Activated CD4-positive, alpha-beta T cell treated with anti-CD3 and anti-CD28 coated beads, Interleukin-2, amount 50 U/mL, for 48 hours (primary cell): ENCODE measurements around the gene CCDC70.
"Not testable (repeated sequence)": the region's sequence is repeated elsewhere in the genome, so short reads cannot be mapped to it uniquely, and the experiment has no call there.

Experiments
- DNase-seq, 2 experiments: peaks; one replicate each; pipeline ENCODE4 v3.0.0-alpha.2; 2020

The CCDC70 gene

DNA sequence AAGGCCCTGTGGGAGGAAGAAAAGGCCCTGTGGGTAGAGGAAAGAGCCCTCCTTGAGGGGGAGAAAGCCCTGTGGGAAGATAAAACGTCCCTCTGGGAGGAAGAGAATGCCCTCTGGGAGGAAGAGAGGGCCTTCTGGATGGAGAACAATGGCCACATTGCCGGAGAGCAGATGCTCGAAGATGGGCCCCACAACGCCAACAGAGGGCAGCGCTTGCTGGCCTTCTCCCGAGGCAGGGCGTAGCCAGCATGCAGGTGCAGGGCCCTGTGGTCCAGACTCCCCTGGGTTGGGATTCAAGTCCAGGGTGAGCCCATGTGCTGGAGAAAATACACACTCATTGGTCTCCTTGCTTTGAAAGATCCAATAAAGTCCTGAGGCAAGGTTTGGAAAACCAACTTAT lies 4.1 kb downstream of the CCDC70 start:
- DNase-seq, result no peak

GRCh38 chr13:51867062-51867461 lies 5.3 kb downstream of the CCDC70 start:
- DNase-seq, result no peak

DNA sequence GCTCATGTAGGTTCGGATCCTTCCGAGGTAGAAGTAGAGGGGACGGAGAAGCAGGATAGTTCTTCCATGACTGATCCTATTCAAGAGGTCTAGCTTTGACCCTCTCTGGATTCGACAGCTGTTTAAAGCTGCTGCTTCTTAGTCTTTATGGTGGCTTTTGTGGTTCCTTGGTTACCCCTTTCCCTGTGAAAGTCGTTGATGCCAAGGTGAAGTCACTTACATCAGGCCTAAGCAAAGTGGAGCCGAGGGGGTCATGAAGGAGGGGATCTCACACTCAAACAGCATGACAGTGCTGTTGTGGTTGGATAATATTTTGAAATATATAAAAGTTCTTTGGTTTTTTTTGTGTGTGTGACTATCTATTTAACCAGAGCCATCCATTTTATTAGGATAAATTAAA lies 8.1 kb downstream of the CCDC70 start:
- DNase-seq, result no peak

GRCh38 chr13:51870616-51871015 lies 8.8 kb downstream of the CCDC70 start:
- no peak for DNase-seq

DNA sequence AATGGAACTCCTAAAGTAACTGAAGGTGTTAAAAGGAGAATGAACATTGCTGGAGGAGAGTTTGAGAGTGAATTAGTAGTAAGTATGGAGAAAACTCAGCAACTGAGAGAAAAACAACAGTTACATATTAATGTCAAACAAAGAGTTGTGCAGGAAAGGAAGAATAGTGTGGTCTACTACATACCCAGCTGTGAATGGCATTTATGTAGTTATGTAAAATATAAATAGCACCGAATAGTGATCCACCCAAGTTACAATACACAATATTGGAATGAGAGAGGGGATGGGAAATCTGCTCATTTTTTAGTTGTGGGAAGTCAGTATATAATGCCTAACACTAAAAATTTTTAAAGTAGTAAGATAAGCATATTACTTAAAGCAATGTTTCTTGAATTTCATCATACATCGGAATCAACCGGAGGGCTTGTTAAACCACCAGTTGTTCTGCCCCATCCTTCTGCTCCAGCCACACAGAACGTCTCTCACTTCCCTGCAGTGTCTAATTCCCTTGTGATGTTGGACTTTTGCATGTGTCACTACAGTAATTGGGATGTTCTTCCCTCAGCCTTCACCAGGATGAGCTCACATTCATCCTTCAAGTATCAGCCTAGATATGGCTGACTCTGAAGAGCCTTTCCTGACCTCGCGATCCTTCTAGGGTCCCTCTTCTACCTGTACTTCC lies 11.5 kb downstream of the CCDC70 start:
- no peak for DNase-seq

- no peak for DNase-seq
These were observed 12.1 kb downstream of the CCDC70 start for GRCh38 chr13:51873837-51874236.

- DNase-seq, result no peak
These were observed 12.9 kb downstream of the CCDC70 start for GRCh38 chr13:51874651-51875050.

GRCh38 chr13:51879133-51879532 lies 17.4 kb downstream of the CCDC70 start:
- DNase-seq, result no peak

GRCh38 chr13:51881296-51881695 lies 19.5 kb downstream of the CCDC70 start:
- no peak for DNase-seq

DNA sequence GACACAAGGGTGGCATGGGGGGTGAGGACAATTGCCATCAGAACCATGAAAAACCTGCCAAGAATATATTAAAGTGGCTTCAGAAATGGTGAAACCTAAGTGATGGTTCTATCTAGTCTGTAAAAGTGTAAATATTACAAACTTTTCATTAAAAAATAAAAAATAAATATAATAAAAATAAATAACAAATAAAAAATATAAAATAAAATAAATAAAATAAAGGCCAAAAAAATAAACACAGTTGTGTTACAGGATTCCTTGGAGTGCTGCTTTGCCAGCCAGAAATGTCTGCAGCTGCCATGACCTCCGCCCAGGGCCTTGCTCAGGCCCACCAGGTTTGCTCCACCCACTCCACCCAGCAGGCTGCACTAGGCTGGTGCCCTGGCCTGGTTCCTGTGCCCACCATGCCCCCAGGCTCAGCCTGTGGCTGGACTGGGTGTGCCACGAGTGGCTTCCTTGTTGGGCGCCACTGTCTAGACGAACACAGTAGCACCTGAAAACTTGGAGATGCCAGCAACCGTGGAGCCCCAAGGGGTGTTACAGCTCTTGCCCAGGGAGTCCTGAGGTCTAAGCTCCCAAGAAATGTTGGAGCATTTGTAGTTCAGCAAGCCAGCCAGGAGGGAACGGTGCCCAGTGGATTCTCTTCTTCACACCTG lies 20.9 kb downstream of the CCDC70 start:
- DNase-seq, result no peak

GRCh38 chr13:51883226-51883600 lies 21.4 kb downstream of the CCDC70 start:
- no peak for DNase-seq

GRCh38 chr13:51885651-51886050 lies 23.9 kb downstream of the CCDC70 start:
- DNase-seq, result no peak

- DNase-seq, result no peak
These were observed 25.7 kb downstream of the CCDC70 start for GRCh38 chr13:51887468-51887867.

- no peak for DNase-seq
These were observed 30.9 kb downstream of the CCDC70 start for GRCh38 chr13:51892657-51893056.

DNA sequence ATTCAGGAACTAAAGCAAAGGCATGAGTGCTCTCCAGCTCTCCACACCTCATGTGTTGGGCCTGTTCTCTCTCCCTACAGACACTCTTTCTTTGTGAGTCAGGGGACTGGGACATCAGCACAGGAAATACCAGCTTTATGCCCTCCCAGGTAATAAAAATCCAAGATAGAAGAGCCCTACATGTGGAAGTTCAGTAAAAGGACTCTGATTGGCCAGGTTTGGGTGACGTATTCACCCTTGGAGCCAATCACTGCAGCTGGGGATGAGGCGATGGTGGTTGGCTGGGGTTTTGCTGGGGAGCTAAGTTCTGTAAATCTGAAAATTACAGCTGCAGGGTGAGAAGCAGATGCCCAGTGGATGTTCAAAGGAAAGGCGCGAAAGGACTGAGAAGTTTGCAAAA lies 32.5 kb downstream of the CCDC70 start:
- DNase-seq, result no peak

GRCh38 chr13:51895906-51896888 lies 34.4 kb downstream of the CCDC70 start:
- peak; percentile 59 to 68 for DNase-seq

DNA sequence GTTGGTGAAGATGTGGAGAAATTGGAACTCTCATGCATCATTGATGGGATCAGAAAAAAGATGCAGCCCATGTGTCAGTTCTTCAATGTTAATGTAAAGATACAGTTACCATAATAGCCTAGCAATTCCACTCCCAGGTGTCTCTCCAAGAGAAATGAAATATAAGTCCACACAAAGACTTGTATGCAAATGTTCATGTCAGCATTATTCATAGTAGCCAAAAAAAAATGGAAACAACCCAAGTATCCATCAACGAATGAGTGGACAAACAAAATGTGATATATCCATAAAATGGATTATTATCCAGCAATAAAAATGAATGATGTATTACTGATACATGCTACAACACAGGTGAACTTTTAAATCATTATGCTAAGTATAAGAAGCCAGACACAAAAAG lies 38.7 kb downstream of the CCDC70 start:
- no peak for DNase-seq

- no peak for DNase-seq
These were observed 41.0 kb downstream of the CCDC70 start for GRCh38 chr13:51902776-51903175.

DNA sequence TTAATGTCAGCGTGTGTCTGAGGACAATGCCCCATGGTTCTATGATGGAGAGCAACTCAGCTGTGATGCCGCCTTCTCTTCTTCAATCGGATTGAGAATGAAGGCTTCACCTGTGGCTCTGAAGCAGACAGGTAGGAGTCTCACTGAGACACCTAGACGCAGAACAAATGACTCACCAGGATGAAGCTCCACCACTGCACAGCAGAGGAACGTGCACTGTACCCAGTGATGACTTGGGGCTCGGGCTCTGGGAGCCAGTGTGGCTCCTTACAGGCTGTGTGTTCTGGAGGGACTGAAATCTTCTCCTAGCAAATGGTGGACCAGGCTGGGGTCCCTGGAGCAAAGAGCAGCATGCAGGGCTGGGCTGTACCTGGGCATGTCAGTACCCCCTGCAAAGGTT lies 44.0 kb downstream of the CCDC70 start:
- no peak for DNase-seq

- no peak for DNase-seq
These were observed 44.8 kb downstream of the CCDC70 start for GRCh38 chr13:51906581-51906980.

DNA sequence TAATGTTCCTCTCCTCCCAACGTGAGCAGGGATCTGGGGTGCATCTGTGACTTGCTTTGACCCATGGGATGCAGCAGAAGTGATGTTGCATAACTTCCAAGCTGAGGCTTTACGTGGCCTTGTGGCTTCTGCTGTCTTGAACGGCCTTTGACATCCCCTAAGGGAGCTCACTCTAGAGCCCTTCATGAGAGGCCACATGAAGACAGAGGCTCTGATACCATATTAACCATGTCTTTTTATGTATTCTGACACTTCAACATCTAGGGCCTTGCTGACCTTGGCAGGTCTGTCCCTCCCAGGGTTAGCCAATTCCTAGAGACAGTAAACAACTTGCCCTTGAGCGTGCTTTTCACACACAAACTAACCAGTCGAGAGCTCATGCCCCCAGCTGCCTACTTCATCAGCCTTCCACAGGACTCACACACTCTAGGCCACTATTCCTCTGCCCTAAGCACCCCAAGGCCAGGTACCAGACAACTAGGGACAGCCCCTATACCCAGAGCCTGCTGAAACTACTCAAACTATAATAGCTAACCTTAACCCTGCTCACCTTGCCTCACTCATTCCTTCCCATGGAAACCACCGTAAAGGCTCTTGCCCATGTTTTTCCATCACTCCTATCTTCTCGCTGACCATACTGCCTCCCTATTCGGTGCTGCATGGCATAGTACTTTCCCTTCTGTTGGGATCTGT lies 45.4 kb downstream of the CCDC70 start:
- no peak for DNase-seq

GRCh38 chr13:51909265-51909664 lies 47.5 kb downstream of the CCDC70 start:
- not testable (repeated sequence) for DNase-seq

GRCh38 chr13:51910508-51910907 lies 48.7 kb downstream of the CCDC70 start:
- DNase-seq, result no peak
